PC-9 (cell line): ENCODE data around the gene LIN54. TPM values are rescaled to one million over a fixed set of nuclear protein-coding genes. Genes with fewer than 3 reads are reported as not detected.

Experiments used
- BruUV-seq: library from RNA; stranded (reverse); fragments of 400-500 nt; replicated peaks from 2 replicates; lab custom pipeline; 2021; lab: Mats Ljungman, UMichigan
- CTCF ChIA-PET: fragments of 300-600 bp; sonication (Branson Sonifier 250); formaldehyde crosslinking; loops from one replicate; lab custom pipeline; 2022; ENCODE audit warnings: antibody characterized with exemption; lab: Charles Lee
- POLR2A ChIA-PET: fragments of 300-600 bp; sonication (Branson Sonifier 250); formaldehyde crosslinking; loops from one replicate; lab custom pipeline; 2022; ENCODE audit warnings: antibody characterized with exemption; ENCODE audit not compliant: unreplicated experiment; lab: Charles Lee
- DNase-seq, 2 experiments: peaks; one replicate each; pipeline versions ENCODE4 v3.0.0 to v3.0.0-alpha.2; 2015 to 2022; ENCODE audit warnings: mixed read lengths in 1 of 2
- H2AFZ ChIP-seq: fragments of 200-600 bp; sonication (generic); 2 replicates; pipeline ENCODE4 v1.8.1; 2017; ENCODE audit warnings: antibody characterized with exemption
- H3F3A ChIP-seq: fragments of 200-600 bp; sonication (generic); 2 replicates; pipeline ENCODE4 v1.8.1; 2017; ENCODE audit warnings: antibody characterized with exemption, mild to moderate bottlenecking, low read depth; ENCODE audit not compliant: insufficient read depth
- H3K27ac ChIP-seq: fragments of 200-600 bp; sonication (generic); 2 replicates; pipeline ENCODE4 v1.6.1; 2016; ENCODE audit warnings: mixed run types
- H3K27me3 ChIP-seq: fragments of 200-600 bp; sonication (generic); 2 replicates; pipeline ENCODE4 v1.6.1; 2016; ENCODE audit warnings: low read depth, mixed run types; ENCODE audit not compliant: insufficient read depth
- H3K36me3 ChIP-seq: fragments of 200-600 bp; sonication (generic); 2 replicates; pipeline ENCODE4 v1.6.1; 2016; ENCODE audit warnings: low read depth, mixed run types
- H3K4me1 ChIP-seq: fragments of 200-600 bp; sonication (generic); replicated peaks from 2 replicates; pipeline ENCODE4 v1.6.1; 2016; ENCODE audit warnings: mixed run types; ENCODE audit not compliant: insufficient read depth
- H3K4me2 ChIP-seq: fragments of 200-600 bp; sonication (generic); 2 replicates; pipeline ENCODE4 v1.6.1; 2017; ENCODE audit warnings: mixed run types
- H3K4me3 ChIP-seq: fragments of 200-600 bp; sonication (generic); 2 replicates; pipeline ENCODE4 v1.6.1; 2016; ENCODE audit warnings: mixed run types
- H3K79me2 ChIP-seq: fragments of 200-600 bp; sonication (generic); 2 replicates; pipeline ENCODE4 v1.6.1; 2017; ENCODE audit warnings: low read depth, mixed run types
- H3K9me2 ChIP-seq: fragments of 200-600 bp; sonication (generic); 2 replicates; pipeline ENCODE4 v1.8.1; 2017; ENCODE audit warnings: mild to moderate bottlenecking; ENCODE audit not compliant: insufficient read depth
- H3K9me3 ChIP-seq: fragments of 200-600 bp; sonication (generic); 2 replicates; pipeline ENCODE4 v1.8.1; 2016; ENCODE audit warnings: low read depth; ENCODE audit not compliant: insufficient read depth
- H4K20me1 ChIP-seq: fragments of 200-600 bp; sonication (generic); 2 replicates; pipeline ENCODE4 v1.8.1; 2017; ENCODE audit not compliant: insufficient read depth
- EZH2 ChIP-seq: fragments of 200-600 bp; sonication (generic); IDR thresholded peaks from 2 replicates; pipeline ENCODE4 v1.8.0; 2017; ENCODE audit warnings: antibody characterized with exemption, low read depth
- intact Hi-C: fragments of 100-400 bp; cut with micrococcal nuclease; formaldehyde crosslinking; loops from one replicate; pipeline ENCODE4 v1.10.0; 2022; ENCODE audit not compliant: unreplicated experiment
- total RNA-seq: library from RNA; stranded (reverse); gene quantifications from 2 replicates; pipeline ENCODE4 v1.2.3, GENCODE V29; 2021
- TF ChIP-seq, protein P1 (sequence below): fragments of 200-600 bp; sonication (generic); conservative IDR thresholded peaks from 2 replicates; pipeline ENCODE4 v1.6.1; 2017; ENCODE audit warnings: mixed run types, antibody characterized with exemption, mild to moderate bottlenecking, moderate library complexity

LIN54 gene
- total RNA-seq, 1 experiment from 2014 or later: 13.1 TPM

DNA sequence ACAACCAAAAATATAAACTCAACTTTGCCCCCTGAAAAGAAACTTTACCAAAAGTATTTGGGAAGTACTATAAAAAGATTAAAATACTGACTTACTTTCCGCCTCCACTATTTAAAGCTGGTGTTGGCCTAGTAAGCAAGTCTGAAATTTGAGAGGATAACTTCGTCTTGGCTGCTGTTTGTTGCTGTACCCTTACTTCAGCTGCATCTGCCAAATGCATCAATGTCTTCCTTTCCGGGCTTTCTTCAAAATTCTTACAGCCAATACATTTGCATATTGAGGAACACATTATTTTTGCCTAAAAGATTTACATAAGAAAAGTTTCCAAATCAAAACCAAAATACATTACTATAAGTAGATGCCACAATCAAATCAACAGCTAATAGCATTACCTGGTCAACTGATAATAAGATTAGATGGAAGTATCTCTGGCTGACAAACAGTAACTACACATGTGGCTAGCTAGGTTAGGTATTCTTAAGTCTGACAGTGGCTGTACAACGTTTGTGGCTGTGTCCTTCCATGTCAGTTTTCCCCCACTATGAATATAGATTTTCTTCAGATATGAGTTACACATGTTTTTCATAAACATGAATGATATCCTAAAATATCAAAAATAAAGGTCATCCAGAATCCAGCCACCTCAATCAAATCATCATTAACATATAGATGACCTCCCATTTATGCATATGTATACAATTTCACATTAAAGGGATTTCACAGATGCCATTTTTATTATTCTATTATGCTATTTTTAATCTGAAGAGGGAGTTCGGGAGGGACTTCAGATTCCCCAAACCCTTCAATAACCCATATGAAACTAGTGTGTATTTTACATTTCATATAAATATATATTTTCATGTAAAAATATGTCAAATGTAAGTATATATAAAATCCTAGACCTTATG lies 79.5 kb downstream of the LIN54 start:
- no peak for TF ChIP-seq EZH2
- TF ChIP-seq, protein P1, sequence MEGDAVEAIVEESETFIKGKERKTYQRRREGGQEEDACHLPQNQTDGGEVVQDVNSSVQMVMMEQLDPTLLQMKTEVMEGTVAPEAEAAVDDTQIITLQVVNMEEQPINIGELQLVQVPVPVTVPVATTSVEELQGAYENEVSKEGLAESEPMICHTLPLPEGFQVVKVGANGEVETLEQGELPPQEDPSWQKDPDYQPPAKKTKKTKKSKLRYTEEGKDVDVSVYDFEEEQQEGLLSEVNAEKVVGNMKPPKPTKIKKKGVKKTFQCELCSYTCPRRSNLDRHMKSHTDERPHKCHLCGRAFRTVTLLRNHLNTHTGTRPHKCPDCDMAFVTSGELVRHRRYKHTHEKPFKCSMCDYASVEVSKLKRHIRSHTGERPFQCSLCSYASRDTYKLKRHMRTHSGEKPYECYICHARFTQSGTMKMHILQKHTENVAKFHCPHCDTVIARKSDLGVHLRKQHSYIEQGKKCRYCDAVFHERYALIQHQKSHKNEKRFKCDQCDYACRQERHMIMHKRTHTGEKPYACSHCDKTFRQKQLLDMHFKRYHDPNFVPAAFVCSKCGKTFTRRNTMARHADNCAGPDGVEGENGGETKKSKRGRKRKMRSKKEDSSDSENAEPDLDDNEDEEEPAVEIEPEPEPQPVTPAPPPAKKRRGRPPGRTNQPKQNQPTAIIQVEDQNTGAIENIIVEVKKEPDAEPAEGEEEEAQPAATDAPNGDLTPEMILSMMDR: no peak
- H2AFZ ChIP-seq: no peak overlapping the region
- H3K4me3 ChIP-seq: no peak overlapping the region
- no peaks in the 10 kb centered on the region for H3K36me3 ChIP-seq
- H3K4me2 ChIP-seq: no peak overlapping the region
- no peaks in the 10 kb centered on the region for H3K9me3 ChIP-seq
- intact Hi-C loops: no loop called here
- DNase-seq: no peak
- ChIA-PET CTCF (no interaction called here), POLR2A (no interaction called here)
- H3K79me2 ChIP-seq: no peaks in the 10 kb centered on the region
- no TSS peak for BruUV-seq
- H4K20me1 ChIP-seq: no peaks in the 10 kb centered on the region
- no peaks in the 10 kb centered on the region for H3K9me2 ChIP-seq
- H3F3A ChIP-seq: no peaks in the 10 kb centered on the region
- no peak overlapping the region for H3K27ac ChIP-seq
- no peaks in the 10 kb centered on the region for H3K27me3 ChIP-seq
- no peaks in the 10 kb centered on the region for H3K4me1 ChIP-seq

DNA sequence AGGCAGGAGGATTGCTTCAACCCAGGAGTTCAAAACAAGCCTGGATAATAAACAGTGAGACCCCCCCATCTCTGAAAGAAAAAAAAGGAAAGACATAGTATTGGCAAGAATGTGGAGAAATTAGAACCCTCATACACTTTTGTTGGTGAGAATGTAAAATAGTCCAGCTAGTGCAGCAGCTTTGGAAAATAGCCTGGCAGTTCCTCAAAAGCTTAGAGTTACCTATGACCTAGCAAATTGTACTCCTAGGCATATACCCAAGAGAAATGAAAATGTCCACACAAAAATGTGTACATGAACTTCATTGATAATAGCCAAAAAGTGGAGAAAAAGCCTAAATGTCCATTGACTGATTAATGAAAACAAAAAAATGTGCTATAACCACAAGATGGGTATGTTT lies 88.8 kb downstream of the LIN54 start:
- Histone ChIP-seq H3K4me3 (no peak overlapping the region), H3K79me2 (no peaks in the 10 kb centered on the region), H3F3A (no peaks in the 10 kb centered on the region), H3K9me3 (no peaks in the 10 kb centered on the region), H3K27me3 (no peaks in the 10 kb centered on the region), H3K4me2 (no peak overlapping the region), H3K36me3 (no peaks in the 10 kb centered on the region), H4K20me1 (no peaks in the 10 kb centered on the region), H2AFZ (no peak overlapping the region), H3K27ac (no peak overlapping the region), H3K4me1 (no peaks in the 10 kb centered on the region), H3K9me2 (no peaks in the 10 kb centered on the region)
- TF ChIP-seq, protein P1: no peak
- TF ChIP-seq EZH2: no peak
- ChIA-PET POLR2A (no interaction called here), CTCF (no interaction called here)
- DNase-seq: no peak
- intact Hi-C loops: no loop called here
- no TSS peak for BruUV-seq

DNA sequence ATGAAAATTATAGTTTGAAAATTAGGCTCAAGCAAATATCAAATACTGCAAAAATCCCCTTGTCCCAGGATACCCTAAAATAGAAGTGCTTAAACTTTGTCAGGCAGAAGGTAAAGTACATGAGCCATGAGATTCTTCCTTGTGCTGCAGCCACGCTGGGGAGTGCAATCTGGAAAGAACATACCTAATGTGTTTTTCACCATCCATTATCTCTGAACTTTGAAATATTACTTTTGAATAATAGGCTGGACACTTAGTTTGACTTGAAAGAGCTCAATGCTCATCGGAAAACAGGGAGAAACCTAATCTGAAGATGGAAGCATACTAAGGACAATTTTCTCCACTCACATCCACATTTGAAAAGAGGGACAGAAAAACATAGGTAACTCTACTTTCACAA lies 91.2 kb downstream of the LIN54 start:
- Histone ChIP-seq H2AFZ (no peak overlapping the region), H3K4me3 (no peak overlapping the region), H3K27ac (no peak overlapping the region), H3K9me3 (no peaks in the 10 kb centered on the region), H3K79me2 (no peaks in the 10 kb centered on the region), H3K9me2 (no peaks in the 10 kb centered on the region), H3K4me1 (no peaks in the 10 kb centered on the region), H3K36me3 (no peaks in the 10 kb centered on the region), H3K27me3 (no peaks in the 10 kb centered on the region), H3K4me2 (no peak overlapping the region), H3F3A (no peaks in the 10 kb centered on the region), H4K20me1 (no peaks in the 10 kb centered on the region)
- ChIA-PET CTCF (no interaction called here), POLR2A (no interaction called here)
- BruUV-seq: no TSS peak
- no peak for TF ChIP-seq EZH2
- TF ChIP-seq, protein P1: no peak
- intact Hi-C loops: no loop called here
- no peak for DNase-seq
